HG02943 (cell line): Measurements from ENCODE around the gene BTBD9.
"Not testable (repeated sequence)": the region's sequence is repeated elsewhere in the genome, so short reads cannot be mapped to it uniquely, and the experiment has no call there.

Source experiments
- ATAC-seq: cut with Tn5 transposase; IDR thresholded peaks from one replicate; pipeline ENCODE4 v1.9.1; 2021; ENCODE audit warnings: mild to moderate bottlenecking, low read depth, moderate library complexity; ENCODE audit not compliant: unreplicated experiment

Gene BTBD9

GRCh38 chr6:38443352-38444144 lies 196.2 kb downstream of the BTBD9 start:
- ATAC-seq: no peak

- ATAC-seq: no peak
Measured at GRCh38 chr6:38438097-38438496, 201.6 kb downstream of the BTBD9 start.

- ATAC-seq: no peak
Measured at GRCh38 chr6:38436726-38437465, 202.8 kb downstream of the BTBD9 start.

- ATAC-seq: no peak
Measured at GRCh38 chr6:38435330-38435729, 204.4 kb downstream of the BTBD9 start.

- no peak for ATAC-seq
Measured at GRCh38 chr6:38434051-38434450, 205.7 kb downstream of the BTBD9 start.

GRCh38 chr6:38432479-38432878 lies 207.2 kb downstream of the BTBD9 start:
- no peak for ATAC-seq

GRCh38 chr6:38432079-38432478 lies 207.7 kb downstream of the BTBD9 start:
- ATAC-seq: no peak

- ATAC-seq: no peak
Measured at GRCh38 chr6:38429546-38429945, 210.2 kb downstream of the BTBD9 start.

- ATAC-seq: no peak
Measured at GRCh38 chr6:38427492-38428210, 212.1 kb downstream of the BTBD9 start.

GRCh38 chr6:38425788-38426488 lies 213.8 kb downstream of the BTBD9 start:
- not testable (repeated sequence) for ATAC-seq

GRCh38 chr6:38423746-38424145 lies 216.0 kb downstream of the BTBD9 start:
- ATAC-seq: no peak

- ATAC-seq: no peak
Measured at GRCh38 chr6:38420207-38420606, 219.5 kb downstream of the BTBD9 start.

GRCh38 chr6:38417521-38417920 lies 222.2 kb downstream of the BTBD9 start:
- no peak for ATAC-seq

GRCh38 chr6:38415231-38416005 lies 224.3 kb downstream of the BTBD9 start:
- no peak for ATAC-seq

- ATAC-seq: no peak
Measured at GRCh38 chr6:38413102-38413800, 226.5 kb downstream of the BTBD9 start.

- ATAC-seq: no peak
Measured at GRCh38 chr6:38407192-38407591, 232.5 kb downstream of the BTBD9 start.

GRCh38 chr6:38406096-38406495 lies 233.6 kb downstream of the BTBD9 start:
- no peak for ATAC-seq

GRCh38 chr6:38404900-38405556 lies 234.7 kb downstream of the BTBD9 start:
- ATAC-seq: no peak

- no peak for ATAC-seq
Measured at GRCh38 chr6:38404355-38404754, 235.4 kb downstream of the BTBD9 start.
